Aorta (tissue), 5 donors: ENCODE measurements around the gene LPCAT3. TPM values are rescaled to one million over a fixed set of nuclear protein-coding genes. Genes with fewer than 3 reads are reported as not detected.
"Not testable (repeated sequence)": the region's sequence is repeated elsewhere in the genome, so short reads cannot be mapped to it uniquely, and the experiment has no call there.

ENCODE experiments used
- ATAC-seq: fragments of 200-7000 bp; cut with Tn5 transposase; one replicate; pipeline ENCODE4 v1.9.1; 2022; ENCODE audit warnings: moderate library complexity; ENCODE audit not compliant: low FRiP score
- DNase-seq, 2 donors: peaks; one replicate each; pipeline ENCODE4 v3.0.0-alpha.2; 2020
- H3K27ac ChIP-seq, 2 donors: one replicate each; pipeline ENCODE4 v1.5.1; 2013; ENCODE audit warnings: low read length in 2 of 2, mild to moderate bottlenecking in 2 of 2, moderate library complexity in 2 of 2, control low read depth in 1 of 2, inconsistent platforms in 1 of 2, low read depth in 1 of 2
- H3K27me3 ChIP-seq, 2 donors: one replicate each; pipeline ENCODE4 v1.6.1; 2013; ENCODE audit warnings: control low read depth in 1 of 2, low read length in 1 of 2, mild to moderate bottlenecking in 1 of 2, moderate library complexity in 1 of 2; ENCODE audit not compliant: insufficient read depth in 2 of 2, control insufficient read depth in 1 of 2
- H3K36me3 ChIP-seq, 2 donors: one replicate each; pipeline ENCODE4 v1.6.1; 2013; ENCODE audit warnings: control low read depth in 1 of 2, low read length in 1 of 2, mild to moderate bottlenecking in 1 of 2; ENCODE audit not compliant: insufficient read depth in 2 of 2, control insufficient read depth in 1 of 2
- H3K4me1 ChIP-seq, 2 donors: one replicate each; pipeline ENCODE4 v1.6.1; 2013; ENCODE audit warnings: low read length in 2 of 2, control low read depth in 1 of 2, mild to moderate bottlenecking in 1 of 2, moderate library complexity in 1 of 2; ENCODE audit not compliant: insufficient read depth in 2 of 2, control insufficient read depth in 1 of 2
- H3K4me3 ChIP-seq, 2 donors: one replicate each; pipeline ENCODE4 v1.5.1; 2013; ENCODE audit warnings: low read length in 2 of 2, control low read depth in 1 of 2, mild to moderate bottlenecking in 1 of 2
- H3K9me3 ChIP-seq: one replicate; pipeline ENCODE4 v1.6.1; 2013; ENCODE audit warnings: mild to moderate bottlenecking, low read length; ENCODE audit not compliant: control insufficient read depth
- WGBS, 2 donors: extraction: QIAGEN DNeasy Blood & Tissue Kit; methylation state at CpG; one replicate each; pipeline ENCODE4 v1.1.7; 2013; 5-methylcytosine and 5-hydroxymethylcytosine counted together
- intact Hi-C, 2 donors: fragments of 100-400 bp; cut with DNase I; formaldehyde crosslinking; loops; one replicate each; pipeline versions ENCODE4 v1.14.2 to v1.15.0; 2022
- polyA plus RNA-seq, 2 donors: library from polyadenylated mRNA; stranded (reverse); fragments of 200-250 nt; gene quantifications; one replicate each; pipeline ENCODE4 v1.2.3, GENCODE V29; 2013
- total RNA-seq, 2 donors: library from RNA; stranded (reverse); fragmentation: NEBNext Ultra II Directional; extraction: Animal tissue kit (Norgen Biotek cat#: 25700); gene quantifications; one replicate each; pipeline ENCODE4 v1.2.1, GENCODE V29; 2021
- donor health status: healthy with polysubstance abuse.
- donor health status: Bipolar disorder and iron deficiency.
- donor health status: DM: no; HTN: no; CAD: no.
- donor health status: DM: no; HTN: no; CAD: no.
- donor health status: DM: yes; HTN: yes; CAD: no.

Gene LPCAT3
- total and polyA plus RNA-seq, 4 donors: 10.1 to 33.2 (median 28.1) TPM

GRCh38 chr12:7059780-7060179 is 41.5 kb upstream of the LPCAT3 start:
- DNase-seq (no peak), ATAC-seq (no peak)
- Histone ChIP-seq H3K27ac (peak overlapping the region in 1 of 2 donors; percentile 71), H3K4me3 (no peak overlapping the region), H3K4me1 (no peaks in the 10 kb centered on the region), H3K9me3 (no peaks in the 10 kb centered on the region), H3K27me3 (no peaks in the 10 kb centered on the region), H3K36me3 (no peaks in the 10 kb centered on the region)
- intact Hi-C loops: loop anchor here (1.0 to 2.0 kb wide), 4 partner anchors 33 to 50 kb away; partner anchors contain the start of genes C1R (in 2 of the 2) and C1RL (in 2 of the 2)
- WGBS, 2 donors: 96 to 97% methylated on average over 4 of the region's 4 CpGs

GRCh38 chr12:7058850-7059395 is 40.6 kb upstream of the LPCAT3 start:
- H3K4me1 ChIP-seq: no peaks in the 10 kb centered on the region

GRCh38 chr12:7058163-7058845 is 40.0 kb upstream of the LPCAT3 start:
- H3K36me3 ChIP-seq: no peaks in the 10 kb centered on the region
- H3K4me3 ChIP-seq: no peak overlapping the region
- intact Hi-C loops: no loop called here
- WGBS, 2 donors: 85 to 86% methylated on average over 3 of the region's 3 CpGs
- DNase-seq (peak in 1 of 2 donors; percentile 77), ATAC-seq (no peak)
- H3K27ac ChIP-seq: no peak overlapping the region
- H3K27me3 ChIP-seq: no peaks in the 10 kb centered on the region
- H3K9me3 ChIP-seq: no peaks in the 10 kb centered on the region
- no peaks in the 10 kb centered on the region for H3K4me1 ChIP-seq

More at GRCh38 chr12:7058850-7059395, 40.6 kb upstream of the LPCAT3 start:
- intact Hi-C loops: no loop called here
- DNase-seq: no peak
- no peaks in the 10 kb centered on the region for H3K36me3 ChIP-seq
- ATAC-seq: no peak
- H3K9me3 ChIP-seq: no peaks in the 10 kb centered on the region
- H3K27me3 ChIP-seq: no peaks in the 10 kb centered on the region
- H3K27ac ChIP-seq: no peak overlapping the region
- WGBS, 2 donors: 93 to 94% methylated on average over 9 of the region's 9 CpGs
- no peak overlapping the region for H3K4me3 ChIP-seq

GRCh38 chr12:7055736-7056135 is 37.5 kb upstream of the LPCAT3 start:
- H3K4me3 ChIP-seq, H3K27me3 ChIP-seq, H3K4me1 ChIP-seq, H3K36me3 ChIP-seq, DNase-seq, H3K27ac ChIP-seq, intact Hi-C loops, ATAC-seq, H3K9me3 ChIP-seq: not testable (repeated sequence)
- whole genome bisulfite sequencing, 2 donors: 92 to 93% methylated on average over 2 of the region's 2 CpGs

GRCh38 chr12:7054925-7055324 is 36.6 kb upstream of the LPCAT3 start:
- no peak overlapping the region for H3K27ac ChIP-seq
- no peak for DNase-seq
- H3K27me3 ChIP-seq: no peaks in the 10 kb centered on the region
- intact Hi-C loops: no loop called here
- no peak overlapping the region for H3K4me3 ChIP-seq
- no peaks in the 10 kb centered on the region for H3K36me3 ChIP-seq
- no peaks in the 10 kb centered on the region for H3K4me1 ChIP-seq
- ATAC-seq: no peak
- WGBS, 2 donors: 89 to 90% methylated on average over 4 of the region's 4 CpGs
- no peaks in the 10 kb centered on the region for H3K9me3 ChIP-seq

- H3K4me1 ChIP-seq, H3K36me3 ChIP-seq, H3K9me3 ChIP-seq, ATAC-seq, H3K27me3 ChIP-seq, H3K27ac ChIP-seq, DNase-seq, intact Hi-C loops, H3K4me3 ChIP-seq: not testable (repeated sequence)
- 96% methylated on average over 3 of the region's 3 CpGs for WGBS, 2 donors
Measured at GRCh38 chr12:7049973-7050372, 31.7 kb upstream of the LPCAT3 start.

GRCh38 chr12:7049445-7049951 is 31.2 kb upstream of the LPCAT3 start:
- intact Hi-C loops: not testable (repeated sequence)

GRCh38 chr12:7047306-7047705 is 29.0 kb upstream of the LPCAT3 start:
- DNase-seq (no peak), ATAC-seq (no peak)
- Histone ChIP-seq H3K27me3 (no peaks in the 10 kb centered on the region), H3K27ac (no peak overlapping the region), H3K4me1 (no peaks in the 10 kb centered on the region), H3K9me3 (no peaks in the 10 kb centered on the region), H3K36me3 (no peaks in the 10 kb centered on the region), H3K4me3 (no peak overlapping the region)
- 63 to 73% methylated on average over 5 of the region's 5 CpGs for WGBS, 2 donors
- intact Hi-C loops: no loop called here

More at GRCh38 chr12:7049445-7049951, 31.2 kb upstream of the LPCAT3 start:
- WGBS, 2 donors: 81 to 84% methylated on average over 10 of the region's 10 CpGs
- not testable (repeated sequence) for H3K4me1 ChIP-seq, H3K36me3 ChIP-seq, H3K4me3 ChIP-seq, DNase-seq, ATAC-seq, H3K27me3 ChIP-seq, H3K9me3 ChIP-seq, H3K27ac ChIP-seq
